Measurements from ENCODE around the gene PHLDB2. TPM values are rescaled to one million over a fixed set of nuclear protein-coding genes. Genes with fewer than 3 reads are reported as not detected.

Gene PHLDB2
- total RNA-seq, 1 donor from 2014 or later, result 13.6 TPM

Other genes with a start within 250 kb of the PHLDB2 start
- gene PLCXD2, start 184.6 kb upstream of the PHLDB2 start, total RNA-seq, result 48.0 TPM
- 89.5 TPM for gene ABHD10, start 119.8 kb downstream of the PHLDB2 start, total RNA-seq
- 151 TPM for gene TAGLN3, start 139.7 kb downstream of the PHLDB2 start, total RNA-seq
- gene TMPRSS7, start 175.5 kb downstream of the PHLDB2 start, total RNA-seq, result 0.47 TPM
- 0.31 TPM for gene C3orf52, start 227.1 kb downstream of the PHLDB2 start, total RNA-seq

Data from occipital lobe (tissue), 1 donor.